HL-60 (cell line): Measurements from ENCODE around the gene FERMT2.

Experiments
- DNase-seq, 2 experiments: peaks; one replicate each; pipeline ENCODE4 v3.0.0-alpha.2; 2010 to 2020; ENCODE audit warnings: low read depth in 1 of 2, low spot score in 1 of 2
- H3K27ac ChIP-seq: fragments of 250-450 bp; sonication (Bioruptor Pico); replicated peaks from 2 replicates; pipeline ENCODE4 v1.5.1; 2020; ENCODE audit warnings: mild to moderate bottlenecking, moderate library complexity
- H3K27me3 ChIP-seq: fragments of 250-450 bp; sonication (Bioruptor Pico); 2 replicates; pipeline ENCODE4 v1.5.1; 2021; ENCODE audit warnings: mild to moderate bottlenecking, moderate library complexity; ENCODE audit not compliant: insufficient read depth, poor library complexity, severe bottlenecking
- H3K4me3 ChIP-seq: replicated peaks from 2 replicates; pipeline ENCODE4 v1.5.1; 2011; ENCODE audit warnings: mild to moderate bottlenecking, control low read depth, low read length; ENCODE audit not compliant: insufficient read depth
- GABPA ChIP-seq: IDR thresholded peaks from 2 replicates; pipeline ENCODE4 v1.6.1; 2012; ENCODE audit warnings: low read depth
- POLR2AphosphoS5 ChIP-seq: IDR thresholded peaks from 2 replicates; pipeline ENCODE4 v1.6.1; 2012; ENCODE audit warnings: low read depth
- SPI1 ChIP-seq: IDR thresholded peaks from 2 replicates; pipeline ENCODE4 v1.6.1; 2012; ENCODE audit warnings: low read depth, mild to moderate bottlenecking, borderline replicate concordance
- TF ChIP-seq, protein P1 (sequence below): IDR thresholded peaks from one replicate; pipeline ENCODE4 v1.5.1; 2011; ENCODE audit warnings: low read length, control low read depth, inconsistent platforms; ENCODE audit not compliant: insufficient read depth
- TF ChIP-seq, protein P2 (sequence below): IDR thresholded peaks from 2 replicates; pipeline ENCODE4 v1.6.1; 2012; ENCODE audit warnings: low read depth; ENCODE audit not compliant: insufficient replicate concordance

FERMT2 gene

DNA sequence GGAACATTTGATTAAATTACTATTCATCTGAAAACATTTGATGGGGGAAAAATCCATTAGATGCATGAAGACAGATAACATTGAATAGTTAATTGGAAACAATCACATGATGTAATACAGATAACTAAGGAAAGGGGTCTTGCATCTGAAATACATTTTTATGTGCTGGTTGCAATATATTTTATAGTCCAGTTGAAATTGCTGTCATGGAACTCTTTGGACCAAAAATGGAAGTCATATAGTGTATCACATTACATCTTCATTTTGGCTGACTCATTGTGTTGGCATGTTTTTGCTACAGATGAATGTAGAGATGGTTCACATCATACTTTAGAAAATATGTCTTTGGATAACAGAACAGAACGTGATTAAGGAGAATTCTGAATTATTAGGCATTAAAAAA lies 116.4 kb downstream of the FERMT2 start:
- no peaks in the 10 kb centered on the region for H3K27me3 ChIP-seq
- DNase-seq = no peak
- no peak overlapping the region for H3K4me3 ChIP-seq
- TF ChIP-seq SPI1 = no peak
- no peak for TF ChIP-seq GABPA
- no peak for TF ChIP-seq POLR2AphosphoS5
- TF ChIP-seq, protein P1, sequence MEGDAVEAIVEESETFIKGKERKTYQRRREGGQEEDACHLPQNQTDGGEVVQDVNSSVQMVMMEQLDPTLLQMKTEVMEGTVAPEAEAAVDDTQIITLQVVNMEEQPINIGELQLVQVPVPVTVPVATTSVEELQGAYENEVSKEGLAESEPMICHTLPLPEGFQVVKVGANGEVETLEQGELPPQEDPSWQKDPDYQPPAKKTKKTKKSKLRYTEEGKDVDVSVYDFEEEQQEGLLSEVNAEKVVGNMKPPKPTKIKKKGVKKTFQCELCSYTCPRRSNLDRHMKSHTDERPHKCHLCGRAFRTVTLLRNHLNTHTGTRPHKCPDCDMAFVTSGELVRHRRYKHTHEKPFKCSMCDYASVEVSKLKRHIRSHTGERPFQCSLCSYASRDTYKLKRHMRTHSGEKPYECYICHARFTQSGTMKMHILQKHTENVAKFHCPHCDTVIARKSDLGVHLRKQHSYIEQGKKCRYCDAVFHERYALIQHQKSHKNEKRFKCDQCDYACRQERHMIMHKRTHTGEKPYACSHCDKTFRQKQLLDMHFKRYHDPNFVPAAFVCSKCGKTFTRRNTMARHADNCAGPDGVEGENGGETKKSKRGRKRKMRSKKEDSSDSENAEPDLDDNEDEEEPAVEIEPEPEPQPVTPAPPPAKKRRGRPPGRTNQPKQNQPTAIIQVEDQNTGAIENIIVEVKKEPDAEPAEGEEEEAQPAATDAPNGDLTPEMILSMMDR = no peak
- TF ChIP-seq, protein P2, sequence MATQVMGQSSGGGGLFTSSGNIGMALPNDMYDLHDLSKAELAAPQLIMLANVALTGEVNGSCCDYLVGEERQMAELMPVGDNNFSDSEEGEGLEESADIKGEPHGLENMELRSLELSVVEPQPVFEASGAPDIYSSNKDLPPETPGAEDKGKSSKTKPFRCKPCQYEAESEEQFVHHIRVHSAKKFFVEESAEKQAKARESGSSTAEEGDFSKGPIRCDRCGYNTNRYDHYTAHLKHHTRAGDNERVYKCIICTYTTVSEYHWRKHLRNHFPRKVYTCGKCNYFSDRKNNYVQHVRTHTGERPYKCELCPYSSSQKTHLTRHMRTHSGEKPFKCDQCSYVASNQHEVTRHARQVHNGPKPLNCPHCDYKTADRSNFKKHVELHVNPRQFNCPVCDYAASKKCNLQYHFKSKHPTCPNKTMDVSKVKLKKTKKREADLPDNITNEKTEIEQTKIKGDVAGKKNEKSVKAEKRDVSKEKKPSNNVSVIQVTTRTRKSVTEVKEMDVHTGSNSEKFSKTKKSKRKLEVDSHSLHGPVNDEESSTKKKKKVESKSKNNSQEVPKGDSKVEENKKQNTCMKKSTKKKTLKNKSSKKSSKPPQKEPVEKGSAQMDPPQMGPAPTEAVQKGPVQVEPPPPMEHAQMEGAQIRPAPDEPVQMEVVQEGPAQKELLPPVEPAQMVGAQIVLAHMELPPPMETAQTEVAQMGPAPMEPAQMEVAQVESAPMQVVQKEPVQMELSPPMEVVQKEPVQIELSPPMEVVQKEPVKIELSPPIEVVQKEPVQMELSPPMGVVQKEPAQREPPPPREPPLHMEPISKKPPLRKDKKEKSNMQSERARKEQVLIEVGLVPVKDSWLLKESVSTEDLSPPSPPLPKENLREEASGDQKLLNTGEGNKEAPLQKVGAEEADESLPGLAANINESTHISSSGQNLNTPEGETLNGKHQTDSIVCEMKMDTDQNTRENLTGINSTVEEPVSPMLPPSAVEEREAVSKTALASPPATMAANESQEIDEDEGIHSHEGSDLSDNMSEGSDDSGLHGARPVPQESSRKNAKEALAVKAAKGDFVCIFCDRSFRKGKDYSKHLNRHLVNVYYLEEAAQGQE = no peak
- H3K27ac ChIP-seq = no peak overlapping the region

DNA sequence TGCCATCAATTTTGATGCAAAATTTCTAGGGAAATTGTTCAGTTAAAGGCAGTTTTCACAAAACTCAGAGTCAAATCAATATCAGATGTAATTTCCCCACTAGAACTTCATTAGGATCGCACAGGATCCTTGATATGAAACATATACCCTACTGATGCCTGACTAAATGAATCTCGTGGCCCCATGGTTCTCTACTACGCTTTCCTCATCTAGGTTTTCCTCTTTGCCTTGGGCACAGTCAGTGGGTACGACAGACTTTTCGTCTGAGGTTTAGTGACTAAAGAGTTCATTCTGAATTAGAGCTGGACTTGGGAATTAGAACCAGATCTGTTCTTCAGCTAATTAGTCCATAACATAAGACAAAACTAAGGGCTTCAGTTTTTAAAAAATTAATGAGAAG lies 117.0 kb downstream of the FERMT2 start:
- TF ChIP-seq, protein P1 = no peak
- no peak for TF ChIP-seq POLR2AphosphoS5
- TF ChIP-seq GABPA = no peak
- TF ChIP-seq, protein P2 = no peak
- no peak for TF ChIP-seq SPI1
- no peak for DNase-seq
- H3K27ac ChIP-seq = no peak overlapping the region
- no peaks in the 10 kb centered on the region for H3K27me3 ChIP-seq
- H3K4me3 ChIP-seq = no peak overlapping the region

DNA sequence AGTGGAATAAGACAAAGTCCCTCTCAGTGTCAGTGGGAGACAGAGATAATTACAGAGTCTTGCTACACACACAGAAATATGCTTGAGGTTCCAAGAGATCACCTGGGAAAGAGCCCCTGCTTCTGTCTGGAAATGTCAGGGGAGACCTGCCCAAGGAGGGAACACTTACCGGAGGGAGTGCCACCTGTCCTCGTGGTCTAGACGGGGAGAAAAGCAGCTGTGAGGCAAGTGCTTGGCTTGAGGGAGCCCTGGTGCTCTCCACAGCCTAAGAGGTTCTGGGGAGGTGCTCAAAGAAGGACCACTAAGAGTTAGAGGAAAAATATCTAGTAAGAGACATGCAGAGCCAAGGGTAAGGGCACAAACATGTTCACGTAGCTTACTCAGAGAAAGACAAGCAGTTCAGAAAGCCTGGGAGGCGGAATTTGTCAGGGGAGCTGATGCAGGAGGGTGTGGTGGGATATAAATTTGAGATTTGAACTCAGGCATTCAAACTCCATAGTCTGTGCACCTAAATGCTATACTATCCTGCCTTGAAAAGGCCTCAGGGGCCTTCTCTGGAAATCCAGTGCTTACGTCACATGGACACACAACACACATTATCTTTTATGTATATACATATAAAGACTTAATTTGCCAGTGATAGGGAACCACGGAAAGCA lies 121.2 kb downstream of the FERMT2 start:
- DNase-seq = no peak
- Histone ChIP-seq H3K27ac (no peak overlapping the region), H3K27me3 (peaks cover under 1% of the 10 kb centered on the region), H3K4me3 (no peak overlapping the region)
- TF ChIP-seq, protein P2 = no peak
- TF ChIP-seq GABPA (no peak), SPI1 (no peak), POLR2AphosphoS5 (no peak)
- TF ChIP-seq, protein P1 = no peak
